GM19468 (cell line): ENCODE data around the gene SPDYE18.
"Not testable (repeated sequence)": the region's sequence is repeated elsewhere in the genome, so short reads cannot be mapped to it uniquely, and the experiment has no call there.

Experiments used
- ATAC-seq: cut with Tn5 transposase; IDR thresholded peaks from one replicate; pipeline ENCODE4 v1.9.1; 2021; ENCODE audit warnings: mild to moderate bottlenecking, moderate library complexity, moderate number of reproducible peaks; ENCODE audit not compliant: unreplicated experiment; ENCODE audit errors: extremely low read depth

Gene SPDYE18

GRCh38 chr7:77006127-77007110, 55.9 kb downstream of the SPDYE18 start:
- not testable (repeated sequence) for ATAC-seq

DNA sequence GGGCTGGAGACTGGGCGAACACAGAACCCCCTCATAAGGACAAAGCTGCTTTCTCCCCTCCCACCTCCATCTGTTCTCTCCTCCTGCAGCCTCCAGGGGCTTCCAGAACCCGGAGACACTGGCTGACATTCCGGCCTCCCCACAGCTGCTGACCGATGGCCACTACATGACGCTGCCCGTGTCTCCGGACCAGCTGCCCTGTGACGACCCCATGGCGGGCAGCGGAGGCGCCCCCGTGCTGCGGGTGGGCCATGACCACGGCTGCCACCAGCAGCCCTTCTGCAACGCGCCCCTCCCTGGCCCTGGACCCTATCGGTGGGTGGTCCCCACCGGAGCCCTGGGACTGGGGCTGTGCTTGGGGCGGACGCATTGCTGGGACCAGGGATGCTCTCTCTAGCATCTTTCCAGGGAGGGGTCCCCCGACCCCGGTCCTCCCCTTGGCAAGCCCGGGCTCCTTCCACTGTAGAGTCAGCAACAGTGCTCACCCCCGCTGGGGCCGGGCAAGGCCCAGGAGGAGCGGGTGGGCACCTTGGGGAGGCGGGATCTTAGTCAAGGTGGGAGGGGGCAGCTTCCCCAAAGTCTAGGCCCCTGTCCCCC, 56.8 kb downstream of the SPDYE18 start:
- ATAC-seq = not testable (repeated sequence)

GRCh38 chr7:77004151-77004550, 58.2 kb downstream of the SPDYE18 start:
- not testable (repeated sequence) for ATAC-seq

DNA sequence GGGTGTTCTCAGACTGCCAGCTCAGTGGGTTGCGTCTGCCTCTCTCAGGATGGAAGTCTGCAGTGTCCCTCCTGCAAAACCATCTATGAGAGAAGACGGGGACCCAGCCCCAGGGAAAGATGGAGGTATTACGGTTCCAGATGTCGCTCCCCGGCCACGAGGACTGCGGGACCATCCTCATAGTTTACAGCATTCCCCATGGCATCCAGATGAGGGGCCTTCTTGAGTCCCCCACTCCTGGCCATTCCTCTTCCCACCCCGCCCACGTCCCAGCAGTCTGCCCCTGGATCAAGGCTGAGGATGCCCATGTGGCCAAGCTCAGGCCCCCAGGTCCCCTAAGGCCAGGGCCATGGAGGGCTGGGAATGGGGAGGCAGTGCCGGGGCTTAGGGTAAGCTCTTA, 59.1 kb downstream of the SPDYE18 start:
- not testable (repeated sequence) for ATAC-seq

GRCh38 chr7:77002678-77003233, 59.6 kb downstream of the SPDYE18 start:
- not testable (repeated sequence) for ATAC-seq

DNA sequence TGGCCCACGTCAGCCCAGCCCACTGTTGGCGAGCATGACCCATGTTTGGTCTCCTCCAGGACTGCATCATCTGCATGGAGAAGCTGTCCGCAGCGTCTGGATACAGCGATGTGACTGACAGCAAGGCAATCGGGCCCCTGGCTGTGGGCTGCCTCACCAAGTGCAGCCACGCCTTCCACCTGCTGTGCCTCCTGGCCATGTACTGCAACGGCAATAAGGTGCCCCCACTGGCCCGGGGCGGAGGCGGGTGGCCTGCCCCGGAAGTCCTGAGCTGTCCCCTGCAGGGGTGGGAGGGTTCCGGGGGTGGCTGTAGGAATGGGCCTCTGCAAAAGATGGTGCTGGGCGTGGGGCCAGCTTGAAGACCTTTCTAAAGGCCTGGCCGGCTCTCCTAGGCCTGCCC, 60.3 kb downstream of the SPDYE18 start:
- not testable (repeated sequence) for ATAC-seq
